ENCODE measurements around the gene SLC2A1.

Gene SLC2A1

GRCh38 chr1:42981255-42981805, 22.7 kb upstream of the SLC2A1 start:
- FAIRE-seq = no peak

GRCh38 chr1:42979896-42980800, 21.5 kb upstream of the SLC2A1 start:
- peak; percentile 42 for FAIRE-seq
- no peak for DNase-seq (ENCODE audit: insufficient read length, low spot score)

More at GRCh38 chr1:42981255-42981805, 22.7 kb upstream of the SLC2A1 start:
- no peak for DNase-seq (ENCODE audit: insufficient read length, low spot score)

DNA sequence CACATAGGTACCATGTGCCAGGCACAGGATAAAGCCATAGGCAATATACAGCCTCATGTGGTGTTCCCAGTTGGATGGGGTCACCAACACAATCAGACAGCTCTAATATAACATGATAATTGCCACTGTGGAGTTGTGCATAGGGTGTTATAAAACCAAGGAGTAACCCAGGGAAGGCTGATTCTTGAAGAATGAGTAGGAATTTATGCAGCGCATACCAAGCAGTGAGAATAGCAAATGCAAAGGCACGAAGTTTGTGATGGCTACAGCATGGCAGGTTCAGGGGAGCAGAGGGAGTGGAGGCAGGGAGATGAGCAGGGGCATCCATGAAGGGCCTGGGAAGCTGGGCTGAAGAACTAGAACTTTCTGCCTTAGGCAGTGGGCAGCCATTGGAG, 20.4 kb upstream of the SLC2A1 start:
- DNase-seq (ENCODE audit: insufficient read length, low spot score) = no peak
- FAIRE-seq = no peak

- FAIRE-seq = no peak
- DNase-seq (ENCODE audit: insufficient read length, low spot score) = no peak
Observed at GRCh38 chr1:42978317-42979035, 19.8 kb upstream of the SLC2A1 start.

DNA sequence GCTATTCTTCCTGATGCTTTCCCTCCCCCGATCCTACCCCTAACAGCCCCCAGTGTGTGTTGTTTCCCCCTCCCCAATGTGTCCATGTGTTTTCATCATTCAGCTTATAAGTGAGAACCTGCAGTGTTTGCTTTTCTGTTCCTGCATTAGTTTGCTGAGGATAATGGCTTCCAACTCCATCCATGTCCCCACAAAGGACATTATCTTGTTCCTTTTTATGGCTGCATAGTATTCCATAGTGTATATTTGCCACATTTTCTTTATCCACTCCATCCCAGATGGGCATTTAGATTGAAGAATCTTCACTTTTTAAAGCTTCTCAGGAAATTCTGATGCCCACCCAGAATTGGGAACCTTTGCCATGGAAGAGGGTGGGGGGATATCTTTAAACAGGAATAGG, 19.0 kb upstream of the SLC2A1 start:
- no peak for DNase-seq (ENCODE audit: insufficient read length, low spot score)

DNA sequence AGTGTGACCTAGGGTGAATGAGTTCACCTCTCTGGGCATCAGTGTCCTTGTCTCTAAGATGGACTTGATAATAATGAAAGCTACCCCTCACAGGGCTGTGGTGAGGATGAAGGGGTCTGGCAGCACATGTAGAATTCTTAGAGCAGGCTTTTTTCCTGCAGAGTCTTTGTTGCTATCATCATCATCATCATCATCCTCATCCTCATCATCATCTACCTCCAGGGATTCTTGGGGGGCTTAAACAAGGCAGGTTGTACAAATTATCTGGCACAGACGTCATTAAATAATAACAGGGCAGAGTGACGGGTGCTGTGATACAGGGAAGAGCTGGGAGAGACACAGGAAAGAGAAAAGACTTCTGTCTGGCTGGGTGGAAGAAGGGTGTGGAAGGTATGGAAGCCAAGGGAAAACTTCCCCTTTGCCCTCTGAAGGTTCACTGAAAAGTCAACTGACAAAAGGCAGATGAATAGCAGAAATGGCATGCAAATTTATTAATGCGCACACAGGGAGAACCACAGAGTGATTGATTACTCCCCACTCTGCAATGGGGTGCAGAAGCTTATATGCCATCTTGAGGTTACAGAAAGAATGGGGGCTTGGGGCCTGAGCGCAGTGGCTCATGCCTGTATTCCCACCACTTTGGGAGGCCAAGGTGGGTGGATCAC, 17.0 kb upstream of the SLC2A1 start:
- FAIRE-seq = no peak
- DNase-seq (ENCODE audit: insufficient read length, low spot score) = no peak

More for the DNA sequence above, 19.0 kb upstream of the SLC2A1 start:
- no peak for FAIRE-seq

GRCh38 chr1:42974767-42975437, 16.2 kb upstream of the SLC2A1 start:
- DNase-seq (ENCODE audit: insufficient read length, low spot score) (no peak), FAIRE-seq (no peak)

DNA sequence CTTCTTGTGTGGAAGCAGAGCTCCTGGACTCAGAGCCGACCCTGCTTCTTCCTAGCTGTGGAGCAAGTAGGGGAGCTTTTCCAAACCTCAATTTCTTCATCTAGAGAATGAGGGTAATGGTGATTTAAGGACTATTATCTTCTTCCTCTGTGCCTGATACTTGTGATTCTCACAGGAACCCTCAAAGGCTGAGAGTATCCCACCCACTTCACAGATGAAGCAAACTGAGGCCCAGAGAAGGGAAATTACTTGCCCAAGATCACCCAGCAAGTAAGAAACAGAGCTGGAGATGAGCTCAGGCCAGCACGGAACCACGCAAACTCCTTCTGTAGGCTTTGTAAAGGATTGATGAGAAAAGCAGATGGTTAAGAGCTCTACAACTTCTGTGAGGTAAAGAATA, 15.1 kb upstream of the SLC2A1 start:
- FAIRE-seq (no peak), DNase-seq (ENCODE audit: insufficient read length, low spot score) (no peak)

DNA sequence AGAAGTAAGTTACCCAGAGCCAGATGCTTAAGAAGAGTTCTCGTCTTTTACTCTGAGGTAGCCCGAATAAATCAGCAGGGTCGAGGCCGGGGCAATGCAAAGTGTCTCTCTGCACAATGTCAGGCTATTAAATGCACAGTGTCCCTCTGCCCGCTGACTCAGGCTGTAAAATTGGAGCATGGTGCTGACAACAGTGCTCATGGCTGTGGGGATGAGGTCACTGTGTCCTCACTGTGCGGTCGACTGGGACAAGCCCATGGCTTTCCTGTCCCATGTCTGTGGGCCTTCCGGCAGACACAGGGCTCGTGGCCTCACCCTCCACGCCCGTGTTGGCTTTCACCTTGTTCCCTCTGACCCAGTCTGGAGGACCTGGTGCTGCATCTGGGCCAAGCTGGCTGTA, 14.6 kb upstream of the SLC2A1 start:
- DNase-seq (ENCODE audit: insufficient read length, low spot score) = no peak
- no peak for FAIRE-seq

DNA sequence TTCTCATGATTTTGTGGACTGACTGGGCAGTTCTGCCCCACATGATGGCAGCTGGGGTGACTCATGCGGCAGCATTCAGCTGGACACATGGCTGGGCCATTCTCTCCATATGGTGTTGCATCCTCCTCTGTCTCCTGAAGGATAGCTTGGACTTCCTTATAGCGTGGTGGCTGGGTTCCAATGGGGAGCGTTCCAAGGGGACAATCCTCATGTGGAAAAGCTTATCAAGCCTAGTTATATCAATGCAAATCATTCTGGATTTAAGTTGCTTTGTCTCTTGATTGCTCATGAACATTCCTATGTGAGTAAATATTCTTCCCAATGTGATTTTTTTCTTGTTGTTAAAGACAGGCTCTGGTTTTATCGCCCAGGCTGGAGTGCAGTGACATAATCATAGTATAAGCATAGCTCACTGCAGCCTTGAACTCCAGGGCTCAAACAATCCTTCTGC, 13.2 kb upstream of the SLC2A1 start:
- FAIRE-seq = peak; percentile 40

DNA sequence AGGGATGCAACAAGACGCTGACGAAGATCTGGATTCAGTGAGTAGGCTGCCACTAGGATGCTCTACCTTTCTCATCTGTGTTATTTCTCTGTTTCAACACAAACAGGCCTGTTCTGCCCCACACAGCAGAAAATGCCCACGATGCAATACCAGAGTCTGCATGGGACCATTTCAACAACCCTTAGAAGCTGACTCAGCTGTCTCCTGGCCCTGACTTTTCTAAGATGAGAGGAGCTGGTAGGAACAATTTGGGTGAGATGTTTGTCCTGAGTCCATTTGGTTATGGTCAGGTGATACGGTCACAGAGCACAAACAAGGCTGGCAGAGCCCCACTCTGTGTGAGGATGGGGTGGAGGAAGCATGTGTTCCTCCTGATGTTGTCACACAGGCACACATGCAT, 11.5 kb upstream of the SLC2A1 start:
- DNase-seq (ENCODE audit: insufficient read length, low spot score) (no peak), FAIRE-seq (no peak)

More for the DNA sequence above, 13.2 kb upstream of the SLC2A1 start:
- no peak for DNase-seq (ENCODE audit: insufficient read length, low spot score)

DNA sequence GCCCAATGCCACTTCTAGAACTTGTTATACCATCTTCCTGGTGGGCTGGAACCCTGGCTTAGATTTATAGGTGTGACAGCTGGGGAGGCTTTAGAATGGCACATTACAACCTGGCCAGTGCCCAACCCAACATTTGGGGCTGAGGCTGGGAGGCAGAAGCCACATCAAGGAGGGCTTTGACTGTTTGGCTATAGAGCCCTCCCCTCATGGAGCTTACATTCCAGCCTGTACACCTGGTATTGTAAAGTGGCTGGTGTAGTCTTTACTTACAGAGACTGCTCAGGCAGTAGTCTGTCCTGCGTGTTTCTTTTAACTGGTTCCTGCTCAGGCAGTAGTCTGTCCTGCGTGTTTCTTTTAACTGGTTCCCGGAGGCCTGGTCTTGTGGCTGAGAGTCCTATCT, 10.0 kb upstream of the SLC2A1 start:
- DNase-seq (ENCODE audit: insufficient read length, low spot score) (no peak), FAIRE-seq (no peak)

- DNase-seq (ENCODE audit: insufficient read length, low spot score) (peak; percentile 84), FAIRE-seq (peak; percentile 28)
Observed at GRCh38 chr1:42966688-42967612, 8.3 kb upstream of the SLC2A1 start.

DNA sequence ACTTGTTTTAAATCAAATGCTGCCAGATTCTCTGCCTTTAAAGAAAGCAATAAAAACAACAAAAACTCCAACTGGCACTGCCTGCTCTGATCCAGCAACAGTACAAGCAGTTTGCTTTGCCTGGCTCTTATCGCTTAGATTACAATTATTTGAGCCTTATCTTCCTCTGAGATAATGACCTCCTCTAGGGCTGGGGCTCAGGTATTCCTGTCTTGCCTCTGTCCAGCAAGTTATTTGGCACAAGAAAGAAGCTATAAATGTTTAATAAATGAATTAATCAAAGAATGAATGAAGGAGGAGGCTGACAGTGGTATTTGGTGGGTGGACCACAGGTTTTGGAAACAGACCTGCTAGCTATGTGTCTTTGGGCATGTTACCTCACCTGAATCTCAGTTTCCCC, 6.7 kb upstream of the SLC2A1 start:
- no peak for FAIRE-seq
- no peak for DNase-seq (ENCODE audit: insufficient read length, low spot score)

DNA sequence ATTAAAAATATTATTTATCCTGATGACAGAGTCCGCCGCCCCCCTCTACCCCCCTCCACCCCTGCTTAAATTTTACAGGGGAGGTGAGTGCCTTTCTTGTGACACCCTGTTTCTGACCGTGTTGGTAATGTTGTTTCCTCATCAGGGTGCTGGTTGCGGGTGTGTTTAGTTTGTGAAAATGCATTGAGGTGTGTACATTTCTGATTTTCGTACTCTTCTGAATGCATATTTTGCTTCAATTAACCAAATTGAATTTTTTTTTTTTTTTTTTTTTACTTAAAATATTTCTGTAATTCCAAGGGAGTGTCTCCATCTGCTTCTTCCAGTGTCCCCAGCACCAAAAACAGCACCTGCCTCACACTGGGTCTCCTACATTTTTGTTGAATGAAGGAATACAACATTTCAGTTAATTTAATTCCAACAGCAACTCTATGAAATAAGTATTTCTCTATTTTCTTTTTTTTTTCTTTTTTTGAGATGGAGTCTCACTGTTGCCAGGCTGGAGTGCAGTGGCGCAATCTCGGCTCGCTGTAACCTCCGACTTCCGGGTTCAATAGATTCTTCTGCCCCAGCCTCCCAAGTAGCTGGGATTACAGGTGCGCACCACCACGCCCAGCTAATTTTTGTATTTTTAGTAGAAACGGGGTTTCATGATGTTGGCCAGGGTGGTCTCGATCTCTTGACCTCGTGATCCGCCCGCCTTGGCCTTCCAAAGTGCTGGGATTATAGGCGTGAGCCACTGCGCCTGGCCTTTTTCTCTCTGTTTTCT, 5.6 kb upstream of the SLC2A1 start:
- FAIRE-seq = no peak
- DNase-seq (ENCODE audit: insufficient read length, low spot score) = no peak

DNA sequence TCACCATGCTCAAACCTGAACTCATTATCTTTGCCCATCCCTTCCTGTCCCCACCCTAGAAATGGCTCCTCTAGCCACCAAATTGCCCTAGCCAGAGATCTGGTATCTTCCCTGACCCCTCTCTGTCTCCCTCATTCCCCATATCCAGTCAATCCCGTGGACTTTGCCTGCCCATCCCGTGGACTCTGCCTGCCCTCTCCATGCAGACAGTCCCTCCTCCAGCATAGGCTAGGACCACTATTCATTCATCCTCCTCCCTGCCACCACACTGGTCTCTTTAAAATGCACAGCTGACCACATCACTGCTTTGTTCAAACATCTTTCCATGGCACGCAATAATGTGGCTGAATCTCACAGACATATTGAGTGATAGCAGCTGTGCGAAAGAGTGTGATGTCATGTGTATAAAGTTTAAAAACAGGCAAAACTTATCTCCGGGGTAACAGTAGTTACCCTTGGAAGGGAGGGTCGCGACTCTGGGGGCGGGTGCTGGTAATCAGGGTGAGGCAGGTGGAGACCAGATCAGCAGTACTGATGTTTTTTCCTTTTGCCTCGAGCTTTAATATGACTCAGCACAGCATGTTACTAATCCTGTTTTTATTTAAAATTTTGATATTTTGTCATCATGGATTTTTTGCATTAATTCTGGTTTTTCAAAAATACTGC, 4.8 kb upstream of the SLC2A1 start:
- no peak for FAIRE-seq

GRCh38 chr1:42962641-42963377, 4.1 kb upstream of the SLC2A1 start:
- DNase-seq (ENCODE audit: insufficient read length, low spot score) (no peak), FAIRE-seq (no peak)

More for the DNA sequence above, 4.8 kb upstream of the SLC2A1 start:
- no peak for DNase-seq (ENCODE audit: insufficient read length, low spot score)

Measured in HTR-8/SVneo (cell line).